ENCODE data around the gene CDC14A.

- TF ChIP-seq, protein P1, sequence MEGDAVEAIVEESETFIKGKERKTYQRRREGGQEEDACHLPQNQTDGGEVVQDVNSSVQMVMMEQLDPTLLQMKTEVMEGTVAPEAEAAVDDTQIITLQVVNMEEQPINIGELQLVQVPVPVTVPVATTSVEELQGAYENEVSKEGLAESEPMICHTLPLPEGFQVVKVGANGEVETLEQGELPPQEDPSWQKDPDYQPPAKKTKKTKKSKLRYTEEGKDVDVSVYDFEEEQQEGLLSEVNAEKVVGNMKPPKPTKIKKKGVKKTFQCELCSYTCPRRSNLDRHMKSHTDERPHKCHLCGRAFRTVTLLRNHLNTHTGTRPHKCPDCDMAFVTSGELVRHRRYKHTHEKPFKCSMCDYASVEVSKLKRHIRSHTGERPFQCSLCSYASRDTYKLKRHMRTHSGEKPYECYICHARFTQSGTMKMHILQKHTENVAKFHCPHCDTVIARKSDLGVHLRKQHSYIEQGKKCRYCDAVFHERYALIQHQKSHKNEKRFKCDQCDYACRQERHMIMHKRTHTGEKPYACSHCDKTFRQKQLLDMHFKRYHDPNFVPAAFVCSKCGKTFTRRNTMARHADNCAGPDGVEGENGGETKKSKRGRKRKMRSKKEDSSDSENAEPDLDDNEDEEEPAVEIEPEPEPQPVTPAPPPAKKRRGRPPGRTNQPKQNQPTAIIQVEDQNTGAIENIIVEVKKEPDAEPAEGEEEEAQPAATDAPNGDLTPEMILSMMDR (IDR thresholded peaks at IDR 0.05): no peak
- no peak for TF ChIP-seq TCF7L2 (IDR thresholded peaks at IDR 0.05; ENCODE audit: low read depth, low read length)
- TF ChIP-seq, protein P2, sequence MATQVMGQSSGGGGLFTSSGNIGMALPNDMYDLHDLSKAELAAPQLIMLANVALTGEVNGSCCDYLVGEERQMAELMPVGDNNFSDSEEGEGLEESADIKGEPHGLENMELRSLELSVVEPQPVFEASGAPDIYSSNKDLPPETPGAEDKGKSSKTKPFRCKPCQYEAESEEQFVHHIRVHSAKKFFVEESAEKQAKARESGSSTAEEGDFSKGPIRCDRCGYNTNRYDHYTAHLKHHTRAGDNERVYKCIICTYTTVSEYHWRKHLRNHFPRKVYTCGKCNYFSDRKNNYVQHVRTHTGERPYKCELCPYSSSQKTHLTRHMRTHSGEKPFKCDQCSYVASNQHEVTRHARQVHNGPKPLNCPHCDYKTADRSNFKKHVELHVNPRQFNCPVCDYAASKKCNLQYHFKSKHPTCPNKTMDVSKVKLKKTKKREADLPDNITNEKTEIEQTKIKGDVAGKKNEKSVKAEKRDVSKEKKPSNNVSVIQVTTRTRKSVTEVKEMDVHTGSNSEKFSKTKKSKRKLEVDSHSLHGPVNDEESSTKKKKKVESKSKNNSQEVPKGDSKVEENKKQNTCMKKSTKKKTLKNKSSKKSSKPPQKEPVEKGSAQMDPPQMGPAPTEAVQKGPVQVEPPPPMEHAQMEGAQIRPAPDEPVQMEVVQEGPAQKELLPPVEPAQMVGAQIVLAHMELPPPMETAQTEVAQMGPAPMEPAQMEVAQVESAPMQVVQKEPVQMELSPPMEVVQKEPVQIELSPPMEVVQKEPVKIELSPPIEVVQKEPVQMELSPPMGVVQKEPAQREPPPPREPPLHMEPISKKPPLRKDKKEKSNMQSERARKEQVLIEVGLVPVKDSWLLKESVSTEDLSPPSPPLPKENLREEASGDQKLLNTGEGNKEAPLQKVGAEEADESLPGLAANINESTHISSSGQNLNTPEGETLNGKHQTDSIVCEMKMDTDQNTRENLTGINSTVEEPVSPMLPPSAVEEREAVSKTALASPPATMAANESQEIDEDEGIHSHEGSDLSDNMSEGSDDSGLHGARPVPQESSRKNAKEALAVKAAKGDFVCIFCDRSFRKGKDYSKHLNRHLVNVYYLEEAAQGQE (IDR thresholded peaks at IDR 0.05; ENCODE audit: insufficient read depth in 1 of 2, low read depth in 2 of 2, low read length in 1 of 2): no peak
- no peak for TF ChIP-seq SIN3A (IDR thresholded peaks at IDR 0.05; ENCODE audit: borderline replicate concordance, insufficient read depth, low read depth, low read length)
- TF ChIP-seq POLR2AphosphoS5 (IDR thresholded peaks at IDR 0.05; ENCODE audit: low read depth, low read length): no peak
These were observed 59.3 kb downstream of the CDC14A start for GRCh38 chr1:100411574-100411973.
